ENCODE measurements around the gene THSD1. TPM values are rescaled to one million over a fixed set of nuclear protein-coding genes. Genes with fewer than 3 reads are reported as not detected.

Gene THSD1
- total RNA-seq, 1 donor from 2014 or later = 14.4 TPM

- H3K36me3 ChIP-seq (ENCODE audit: insufficient read depth, low read length) = no peaks in the 10 kb centered on the region
- peaks cover 47% of the 10 kb centered on the region for H3K79me2 ChIP-seq (ENCODE audit: insufficient read depth, low read length)
- Mint-ChIP-seq H3K4me3 (ENCODE audit: unreplicated experiment) (peak within 1 kb of the TSS; percentile 87), H3K9me3 (ENCODE audit: unreplicated experiment) (no peaks in the 10 kb centered on the region), H3K27ac (ENCODE audit: unreplicated experiment) (peak within 1 kb of the TSS; percentile 78), H3K4me1 (ENCODE audit: low read depth, unreplicated experiment) (peaks cover 4% of the 10 kb centered on the region), H3K36me3 (ENCODE audit: low read depth, unreplicated experiment) (peaks cover 5% of the 10 kb centered on the region), H3K27me3 (ENCODE audit: low read depth, unreplicated experiment) (no peaks in the 10 kb centered on the region)
- H3K4me1 ChIP-seq (ENCODE audit: insufficient read depth, low read length) = peaks cover 17% of the 10 kb centered on the region
- H3K27me3 ChIP-seq (ENCODE audit: insufficient read depth, low read length) = no peaks in the 10 kb centered on the region
- FAIRE-seq (peak; percentile 72), DNase-seq (ENCODE audit: low read depth) (peak; percentile 83)
- no peaks in the 10 kb centered on the region for H3K9me3 ChIP-seq (ENCODE audit: insufficient read depth, low read depth, low read length)
- peak within 1 kb of the TSS; percentile 89 for H3K4me2 ChIP-seq (ENCODE audit: low read length)
- TF ChIP-seq EZH2 (IDR thresholded peaks at IDR 0.05; ENCODE audit: insufficient read depth, low read length) (no peak), CTCF (IDR thresholded peaks at IDR 0.05; ENCODE audit: insufficient read depth, low read depth, low read length) (no peak)
- peak within 1 kb of the TSS; percentile 83 for H3K9ac ChIP-seq (ENCODE audit: low read length)
- H3K4me3 ChIP-seq (ENCODE audit: insufficient read depth, low read depth, low read length) = peak within 1 kb of the TSS; percentile 80
- H2AFZ ChIP-seq (ENCODE audit: low read depth, low read length) = peak within 1 kb of the TSS; percentile 92
- H4K20me1 ChIP-seq (ENCODE audit: insufficient read depth, low read length) = no peaks in the 10 kb centered on the region
- peak within 1 kb of the TSS; percentile 81 for H3K27ac ChIP-seq (ENCODE audit: low read depth, low read length)
These were observed 49.1 kb upstream of the THSD1 start, which contains the start of gene CKAP2 for GRCh38 chr13:52454820-52455676. Gene CKAP2, plus strand, starts transcription at chr13:52455478. Its CDS starts 79 bp downstream, at chr13:52455557.

DNA sequence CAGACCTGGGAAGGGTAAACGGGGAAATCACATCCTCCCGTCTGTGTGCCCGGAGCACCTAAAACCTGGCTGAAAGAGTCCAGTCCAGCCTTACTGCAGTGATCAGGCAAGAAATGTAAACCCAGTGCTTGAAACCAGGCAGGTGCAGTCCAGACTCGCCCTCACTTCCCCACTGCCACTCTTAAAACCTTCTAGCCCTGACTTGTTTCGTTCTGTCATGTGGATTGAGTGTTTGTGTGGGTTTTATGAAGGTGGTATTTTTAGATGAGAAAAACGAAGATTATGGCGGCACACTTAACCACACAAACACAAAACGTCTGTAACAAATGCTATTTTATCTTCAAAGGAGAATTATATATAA is 48.5 kb upstream of the THSD1 start:
- Histone ChIP-seq H3K9ac (ENCODE audit: low read length) (peak overlapping the region; percentile 83), H2AFZ (ENCODE audit: low read depth, low read length) (peak overlapping the region; percentile 92), H3K36me3 (ENCODE audit: insufficient read depth, low read length) (no peaks in the 10 kb centered on the region), H3K4me3 (ENCODE audit: insufficient read depth, low read depth, low read length) (peak overlapping the region; percentile 80), H4K20me1 (ENCODE audit: insufficient read depth, low read length) (no peaks in the 10 kb centered on the region), H3K27me3 (ENCODE audit: insufficient read depth, low read length) (no peaks in the 10 kb centered on the region), H3K27ac (ENCODE audit: low read depth, low read length) (peak overlapping the region; percentile 81), H3K9me3 (ENCODE audit: insufficient read depth, low read depth, low read length) (no peaks in the 10 kb centered on the region), H3K4me1 (ENCODE audit: insufficient read depth, low read length) (peaks cover 17% of the 10 kb centered on the region), H3K4me2 (ENCODE audit: low read length) (peak overlapping the region; percentile 89), H3K79me2 (ENCODE audit: insufficient read depth, low read length) (peaks cover 47% of the 10 kb centered on the region)
- no peak for TF ChIP-seq EZH2 (IDR thresholded peaks at IDR 0.05; ENCODE audit: insufficient read depth, low read length)
- TF ChIP-seq CTCF (IDR thresholded peaks at IDR 0.05; ENCODE audit: insufficient read depth, low read depth, low read length) = no peak
- Mint-ChIP-seq H3K4me3 (ENCODE audit: unreplicated experiment) (peak overlapping the region; percentile 84), H3K36me3 (ENCODE audit: low read depth, unreplicated experiment) (peaks cover 5% of the 10 kb centered on the region), H3K9me3 (ENCODE audit: unreplicated experiment) (no peaks in the 10 kb centered on the region), H3K27me3 (ENCODE audit: low read depth, unreplicated experiment) (no peaks in the 10 kb centered on the region), H3K4me1 (ENCODE audit: low read depth, unreplicated experiment) (peaks cover 4% of the 10 kb centered on the region), H3K27ac (ENCODE audit: unreplicated experiment) (peak overlapping the region; percentile 22)
- FAIRE-seq (no peak), DNase-seq (ENCODE audit: low read depth) (no peak)

- no peak overlapping the region for H3K27ac Mint-ChIP-seq (ENCODE audit: unreplicated experiment)
- Histone ChIP-seq H3K4me3 (ENCODE audit: insufficient read depth, low read depth, low read length) (no peak overlapping the region), H3K27ac (ENCODE audit: low read depth, low read length) (no peak overlapping the region), H4K20me1 (ENCODE audit: insufficient read depth, low read length) (peaks cover 15% of the 10 kb centered on the region), H3K4me2 (ENCODE audit: low read length) (no peak overlapping the region), H3K4me1 (ENCODE audit: insufficient read depth, low read length) (peaks cover 33% of the 10 kb centered on the region), H2AFZ (ENCODE audit: low read depth, low read length) (no peak overlapping the region), H3K9ac (ENCODE audit: low read length) (no peak overlapping the region), H3K27me3 (ENCODE audit: insufficient read depth, low read length) (no peaks in the 10 kb centered on the region), H3K79me2 (ENCODE audit: insufficient read depth, low read length) (peaks cover 50% of the 10 kb centered on the region), H3K9me3 (ENCODE audit: insufficient read depth, low read depth, low read length) (no peaks in the 10 kb centered on the region), H3K36me3 (ENCODE audit: insufficient read depth, low read length) (no peaks in the 10 kb centered on the region)
- DNase-seq (ENCODE audit: low read depth) (no peak), FAIRE-seq (no peak)
- peaks cover 14% of the 10 kb centered on the region for H3K4me1 Mint-ChIP-seq (ENCODE audit: low read depth, unreplicated experiment)
- no peaks in the 10 kb centered on the region for H3K27me3 Mint-ChIP-seq (ENCODE audit: low read depth, unreplicated experiment)
- no peaks in the 10 kb centered on the region for H3K9me3 Mint-ChIP-seq (ENCODE audit: unreplicated experiment)
- H3K4me3 Mint-ChIP-seq (ENCODE audit: unreplicated experiment) = no peak overlapping the region
- TF ChIP-seq EZH2 (IDR thresholded peaks at IDR 0.05; ENCODE audit: insufficient read depth, low read length) = no peak
- TF ChIP-seq CTCF (IDR thresholded peaks at IDR 0.05; ENCODE audit: insufficient read depth, low read depth, low read length) = no peak
- H3K36me3 Mint-ChIP-seq (ENCODE audit: low read depth, unreplicated experiment) = no peaks in the 10 kb centered on the region
These were observed 46.5 kb upstream of the THSD1 start for GRCh38 chr13:52452470-52452869.

Measured in astrocyte (in vitro differentiated cells and primary cell).